HCT116 (cell line): ENCODE data around the gene PDIK1L. TPM values are rescaled to one million over a fixed set of nuclear protein-coding genes. Genes with fewer than 3 reads are reported as not detected.

Experiments used
- ATAC-seq: fragments of 200-7000 bp; cut with Tn5 transposase; 2 replicates; pipeline ENCODE4 v1.9.1; 2020; ENCODE audit warnings: mild to moderate bottlenecking, moderate library complexity
- BruUV-seq: library from RNA; stranded (reverse); fragments of 400-500 nt; replicated peaks from 2 replicates; lab custom pipeline; 2021; lab: Mats Ljungman, UMichigan
- CTCF ChIA-PET: fragments of 300-600 bp; sonication (Branson Sonifier 250); formaldehyde crosslinking; loops from one replicate; lab custom pipeline; 2021; ENCODE audit warnings: antibody characterized with exemption; lab: Charles Lee
- POLR2A ChIA-PET: fragments of 300-600, 350-600 bp; sonication (Branson Sonifier 250); formaldehyde crosslinking; loops from one replicate; lab custom pipeline; 2021; ENCODE audit warnings: antibody characterized with exemption; lab: Charles Lee
- RAD21 ChIA-PET, 2 experiments: fragments of 300-600 bp; sonication (Branson Sonifier 250); formaldehyde crosslinking; loops; one replicate each; lab custom pipeline; 2023; ENCODE audit warnings: low total read pairs in 2 of 2; ENCODE audit not compliant: uncharacterized antibody in 2 of 2, unreplicated experiment in 2 of 2, low non-redundant PET in 1 of 2; lab: Charles Lee
- DNase-seq: peaks from one replicate; pipeline ENCODE4 v3.0.0-alpha.2; 2010; ENCODE audit warnings: low read depth, low spot score
- H2AFZ ChIP-seq: fragments of 200-600 bp; shearing (Covaris generic), sonication (generic); 2 replicates; pipeline ENCODE4 v1.6.1; 2017; ENCODE audit warnings: low read depth, mixed run types, mixed read lengths, antibody characterized with exemption, low read length; ENCODE audit not compliant: poor library complexity, severe bottlenecking
- H3K27ac ChIP-seq: 2 replicates; pipeline ENCODE4 v1.5.1; 2012; ENCODE audit warnings: low read depth, low read length
- H3K27me3 ChIP-seq: fragments of 200-600 bp; sonication (generic); 2 replicates; pipeline ENCODE4 v1.6.1; 2016; ENCODE audit warnings: mixed run types, low read length, mixed read lengths; ENCODE audit not compliant: insufficient read depth
- H3K36me3 ChIP-seq, 2 experiments: fragments of 200-500 bp in 1 of 2; fragments of 200-600 bp in 1 of 2; sonication (Bioruptor generic) in 1 of 2; sonication (generic) in 1 of 2; 2 replicates each; pipeline versions ENCODE4 v1.5.1 to v1.6.1; 2014 to 2016; ENCODE audit warnings: low read length in 2 of 2, inconsistent platforms in 1 of 2, mixed read lengths in 1 of 2, mixed run types in 1 of 2; ENCODE audit not compliant: insufficient read depth in 2 of 2, control insufficient read depth in 1 of 2
- H3K4me1 ChIP-seq, 2 experiments: fragments of 200-600 bp in 1 of 2; sonication (generic) in 1 of 2; 2 replicates each; pipeline versions ENCODE4 v1.5.1 to v1.6.1; 2012 to 2017; ENCODE audit warnings: low read length in 2 of 2, inconsistent platforms in 1 of 2, mild to moderate bottlenecking in 1 of 2, mixed read lengths in 1 of 2, mixed run types in 1 of 2, moderate library complexity in 1 of 2; ENCODE audit not compliant: insufficient read depth in 2 of 2, control insufficient read depth in 1 of 2
- H3K4me2 ChIP-seq: fragments of 200-600 bp; sonication (generic); 2 replicates; pipeline ENCODE4 v1.6.1; 2017; ENCODE audit warnings: mixed run types, low read length, mixed read lengths
- H3K4me3 ChIP-seq, 2 experiments: fragments of 200-600 bp in 1 of 2; sonication (generic) in 1 of 2; replicated peaks in 1 of 2; 2 replicates each; pipeline ENCODE4 v1.5.1; 2011 to 2016; ENCODE audit warnings: low read length in 2 of 2, control low read depth in 1 of 2, low read depth in 1 of 2, mild to moderate bottlenecking in 1 of 2, mixed read lengths in 1 of 2, mixed run types in 1 of 2
- H3K79me2 ChIP-seq: fragments of 200-600 bp; sonication (generic); 2 replicates; pipeline ENCODE4 v1.6.1; 2017; ENCODE audit warnings: mild to moderate bottlenecking, mixed run types, low read length, moderate library complexity, mixed read lengths; ENCODE audit not compliant: insufficient read depth
- H3K9ac ChIP-seq: fragments of 200-600 bp; sonication (generic); 2 replicates; pipeline ENCODE4 v1.6.1; 2016; ENCODE audit warnings: low read length, mixed read lengths
- H3K9me2 ChIP-seq: fragments of 200-600 bp; sonication (generic), shearing (Covaris generic); 2 replicates; pipeline ENCODE4 v1.6.1; 2017; ENCODE audit warnings: mixed run types, mild to moderate bottlenecking, moderate library complexity; ENCODE audit not compliant: insufficient read depth
- H3K9me3 ChIP-seq, 2 experiments: fragments of 200-500 bp in 1 of 2; fragments of 200-600 bp in 1 of 2; sonication (Bioruptor generic) in 1 of 2; sonication (generic) in 1 of 2; 2 replicates each; pipeline ENCODE4 v1.6.1; 2014 to 2017; ENCODE audit warnings: low read length in 2 of 2, mixed read lengths in 2 of 2, inconsistent platforms in 1 of 2, low read depth in 1 of 2, mild to moderate bottlenecking in 1 of 2, mixed run types in 1 of 2, moderate library complexity in 1 of 2; ENCODE audit not compliant: control insufficient read depth in 1 of 2, insufficient read depth in 1 of 2
- H4K20me1 ChIP-seq: fragments of 200-600 bp; sonication (generic), shearing (Covaris generic); 2 replicates; pipeline ENCODE4 v1.6.1; 2017; ENCODE audit warnings: mixed run types, mild to moderate bottlenecking, moderate library complexity; ENCODE audit not compliant: insufficient read depth
- CEBPB ChIP-seq: IDR thresholded peaks from 2 replicates; pipeline ENCODE4 v1.6.1; 2012; ENCODE audit warnings: low read depth
- EGR1 ChIP-seq: IDR thresholded peaks from 2 replicates; pipeline ENCODE4 v1.6.1; 2012; ENCODE audit warnings: low read depth
- JUND ChIP-seq: IDR thresholded peaks from 2 replicates; pipeline ENCODE4 v1.6.1; 2012
- POLR2A ChIP-seq: IDR thresholded peaks from 2 replicates; pipeline ENCODE4 v1.7.0; 2011; ENCODE audit warnings: borderline replicate concordance; ENCODE audit not compliant: insufficient read depth, insufficient read length; ENCODE audit errors: extremely low read depth
- SIN3A ChIP-seq: IDR thresholded peaks from 2 replicates; pipeline ENCODE4 v1.6.1; 2012; ENCODE audit warnings: low read depth
- SP1 ChIP-seq: IDR thresholded peaks from 2 replicates; pipeline ENCODE4 v1.6.1; 2012; ENCODE audit warnings: low read depth
- TCF7L2 ChIP-seq: IDR thresholded peaks from 2 replicates; pipeline ENCODE4 v1.7.0; 2011; ENCODE audit warnings: borderline replicate concordance, inconsistent platforms; ENCODE audit not compliant: insufficient read depth, insufficient read length; ENCODE audit errors: extremely low read depth
- YY1 ChIP-seq: IDR thresholded peaks from 2 replicates; pipeline ENCODE4 v1.6.1; 2011; ENCODE audit warnings: low read length, low read depth, moderate library complexity, mild to moderate bottlenecking; ENCODE audit not compliant: insufficient replicate concordance; ENCODE audit errors: extremely low read depth
- ZFX ChIP-seq: fragments of 450-650 bp; IDR thresholded peaks from 2 replicates; pipeline ENCODE4 v1.6.1; 2017
- ZNF274 ChIP-seq: fragments of 200-500 bp; sonication (Bioruptor generic); IDR thresholded peaks from 2 replicates; pipeline ENCODE4 v1.6.1; 2014; ENCODE audit warnings: mild to moderate bottlenecking, low read depth, low read length, inconsistent platforms
- intact Hi-C: fragments of 100-400 bp; cut with micrococcal nuclease; formaldehyde crosslinking; loops from 2 replicates; pipeline ENCODE4 v1.10.0; 2022
- total RNA-seq: library from RNA; stranded (reverse); gene quantifications from one replicate; pipeline ENCODE4 v1.2.1, GENCODE V29; 2021; ENCODE audit not compliant: unreplicated experiment

PDIK1L gene
- total RNA-seq, 1 experiment from 2014 or later, result 8.8 TPM

DNA sequence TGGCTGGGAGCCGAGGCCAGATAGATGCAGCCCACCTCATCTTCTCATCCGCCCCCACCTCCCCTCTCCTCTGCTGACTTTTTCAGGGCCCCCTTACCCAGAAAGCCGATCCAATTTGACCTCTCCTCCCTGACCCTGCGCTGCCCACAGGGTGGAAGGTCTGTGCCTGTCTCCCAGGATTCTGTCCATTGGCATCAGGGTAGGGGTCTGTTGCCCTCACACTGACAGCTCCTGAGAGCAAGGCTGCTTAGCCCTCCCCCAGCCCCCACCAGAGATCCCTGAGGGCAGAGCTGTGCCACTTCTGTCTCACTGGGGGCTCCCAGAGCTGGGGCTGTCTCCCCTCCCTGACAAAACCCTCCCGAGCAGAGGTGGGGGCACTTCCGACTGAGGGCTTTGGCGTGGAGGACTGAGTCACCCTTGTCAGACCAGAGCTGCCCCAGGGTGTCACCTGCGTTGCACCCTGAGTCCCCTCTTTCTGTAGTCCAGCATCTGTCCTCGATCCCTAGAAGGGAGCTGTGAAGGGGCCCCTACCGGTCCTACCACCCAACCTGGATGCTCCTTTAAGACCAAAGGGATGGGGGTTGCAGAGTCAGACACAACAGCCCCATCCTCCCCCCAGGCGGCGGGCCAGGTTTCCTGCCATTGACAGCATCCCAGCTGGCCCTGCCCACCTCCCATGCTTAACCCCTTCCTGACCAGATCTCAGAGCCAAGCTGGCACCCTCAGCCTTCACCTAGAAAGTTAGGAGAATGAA, 44.8 kb downstream of the PDIK1L start:
- Histone ChIP-seq H3K9ac (no peak overlapping the region), H3K79me2 (no peaks in the 10 kb centered on the region), H3K4me3 (peak overlapping the region in 1 of 2 experiments; percentile 33; a peak in 2 of 4 replicates), H3K27me3 (no peaks in the 10 kb centered on the region), H3K4me1 (peaks cover 12 to 34% of the 10 kb centered on the region in 2 experiments), H2AFZ (peak overlapping the region; percentile 56), H3K4me2 (peak overlapping the region; percentile 64), H3K9me3 (no peaks in the 10 kb centered on the region), H3K9me2 (no peaks in the 10 kb centered on the region), H4K20me1 (no peaks in the 10 kb centered on the region), H3K27ac (peak overlapping the region; percentile 30; the same call in 1 of the 2 replicates), H3K36me3 (no peaks in the 10 kb centered on the region)
- peak; percentile 71 for ATAC-seq
- intact Hi-C loops, result no loop called here
- TF ChIP-seq CEBPB (no peak), TCF7L2 (peak; percentile 47), ZNF274 (no peak)
- POLR2A ChIA-PET, result interaction anchor here (1.2 to 1.6 kb wide), 2 partner anchors 11 to 13 kb away, joined by 5 to 6 read pairs; partner anchors contain the start of gene ZNF593
- RAD21 ChIA-PET, result no interaction called here
- no peak for DNase-seq
- CTCF ChIA-PET, result interaction anchor here (1.0 to 2.9 kb wide), 7 partner anchors 9 to 129 kb away, joined by 3 to 21 read pairs (median 3); partner anchors contain the start of genes CNKSR1 and ZNF593
- BruUV-seq, result no TSS peak

- peak overlapping the region; percentile 50 for H3K4me2 ChIP-seq
- H3K9me3 ChIP-seq, result no peaks in the 10 kb centered on the region
- no TSS peak for BruUV-seq
- no peak for DNase-seq
- ATAC-seq, result no peak
- H3K36me3 ChIP-seq, result no peaks in the 10 kb centered on the region
- peaks cover 15 to 45% of the 10 kb centered on the region in 2 experiments for H3K4me1 ChIP-seq
- H3K79me2 ChIP-seq, result no peaks in the 10 kb centered on the region
- H3K27me3 ChIP-seq, result no peaks in the 10 kb centered on the region
- no peak overlapping the region for H3K9ac ChIP-seq
- TF ChIP-seq SIN3A (no peak), ZFX (no peak), YY1 (no peak), TCF7L2 (no peak), ZNF274 (no peak), SP1 (no peak), POLR2A (no peak), JUND (no peak), EGR1 (no peak)
- intact Hi-C loops, result no loop called here
- no peak overlapping the region for H3K27ac ChIP-seq
- no peaks in the 10 kb centered on the region for H3K9me2 ChIP-seq
- ChIA-PET RAD21 (no interaction called here), CTCF (interaction anchor here (1.0 to 2.5 kb wide), 2 partner anchors 11 to 13 kb away, joined by 3 to 15 read pairs; partner anchors contain the start of gene ZNF593), POLR2A (no interaction called here)
- H3K4me3 ChIP-seq, result peak overlapping the region; percentile 13 to 33; a peak in 2 of 4 replicates
- no peaks in the 10 kb centered on the region for H4K20me1 ChIP-seq
- H2AFZ ChIP-seq, result no peak overlapping the region
Measured at GRCh38 chr1:26158271-26158907, 46.8 kb downstream of the PDIK1L start.
